NCI-H82 treated with DMSO at 0.1 percent for 48 hours (cell line): Measurements from ENCODE around the gene PTGS2.
"Not testable (repeated sequence)": the region's sequence is repeated elsewhere in the genome, so short reads cannot be mapped to it uniquely, and the experiment has no call there.

Source experiments
- DNase-seq: peaks from one replicate; lab custom pipeline; 2025; ENCODE audit not compliant: unreplicated experiment; lab: John Stamatoyannopoulos, UW

The PTGS2 gene

GRCh38 chr1:186670297-186671135 lies 9.7 kb downstream of the PTGS2 start:
- DNase-seq = no peak

- not testable (repeated sequence) for DNase-seq
Observed at GRCh38 chr1:186669784-186670183, 10.4 kb downstream of the PTGS2 start.

GRCh38 chr1:186664217-186664616 lies 16.0 kb downstream of the PTGS2 start:
- not testable (repeated sequence) for DNase-seq

- no peak for DNase-seq
Observed at GRCh38 chr1:186662752-186663151, 17.5 kb downstream of the PTGS2 start.

GRCh38 chr1:186659890-186660341 lies 20.3 kb downstream of the PTGS2 start:
- DNase-seq = no peak

- no peak for DNase-seq
Observed at GRCh38 chr1:186658999-186659398, 21.2 kb downstream of the PTGS2 start.

- DNase-seq = no peak
Observed at GRCh38 chr1:186657481-186657880, 22.7 kb downstream of the PTGS2 start.

- DNase-seq = no peak
Observed at GRCh38 chr1:186655876-186656275, 24.3 kb downstream of the PTGS2 start.

GRCh38 chr1:186654741-186655140 lies 25.5 kb downstream of the PTGS2 start:
- DNase-seq = no peak

- no peak for DNase-seq
Observed at GRCh38 chr1:186653312-186653711, 26.9 kb downstream of the PTGS2 start.

GRCh38 chr1:186648613-186649012 lies 31.6 kb downstream of the PTGS2 start:
- no peak for DNase-seq

- not testable (repeated sequence) for DNase-seq
Observed at GRCh38 chr1:186647985-186648384, 32.2 kb downstream of the PTGS2 start.

GRCh38 chr1:186643614-186644013 lies 36.6 kb downstream of the PTGS2 start:
- no peak for DNase-seq

- not testable (repeated sequence) for DNase-seq
Observed at GRCh38 chr1:186637567-186637966, 42.7 kb downstream of the PTGS2 start.

GRCh38 chr1:186636786-186637185 lies 43.4 kb downstream of the PTGS2 start:
- DNase-seq = no peak

- no peak for DNase-seq
Observed at GRCh38 chr1:186634511-186634910, 45.7 kb downstream of the PTGS2 start.

- no peak for DNase-seq
Observed at GRCh38 chr1:186633116-186633515, 47.1 kb downstream of the PTGS2 start.

- DNase-seq = no peak
Observed at GRCh38 chr1:186629341-186629740, 50.9 kb downstream of the PTGS2 start.

GRCh38 chr1:186628910-186629309 lies 51.3 kb downstream of the PTGS2 start:
- no peak for DNase-seq

- DNase-seq = no peak
Observed at GRCh38 chr1:186627019-186627418, 53.2 kb downstream of the PTGS2 start.

- no peak for DNase-seq
Observed at GRCh38 chr1:186626356-186626932, 53.8 kb downstream of the PTGS2 start.

GRCh38 chr1:186623551-186623950 lies 56.7 kb downstream of the PTGS2 start:
- no peak for DNase-seq
